Measurements from ENCODE around the gene RASL11A.
A peak's percentile ranks its signal among the peaks of the same experiment; 100 is the strongest.
"Not testable (repeated sequence)": the region's sequence is repeated elsewhere in the genome, so short reads cannot be mapped to it uniquely, and the experiment has no call there.

The RASL11A gene, protein sequence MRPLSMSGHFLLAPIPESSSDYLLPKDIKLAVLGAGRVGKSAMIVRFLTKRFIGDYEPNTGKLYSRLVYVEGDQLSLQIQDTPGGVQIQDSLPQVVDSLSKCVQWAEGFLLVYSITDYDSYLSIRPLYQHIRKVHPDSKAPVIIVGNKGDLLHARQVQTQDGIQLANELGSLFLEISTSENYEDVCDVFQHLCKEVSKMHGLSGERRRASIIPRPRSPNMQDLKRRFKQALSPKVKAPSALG

DNA sequence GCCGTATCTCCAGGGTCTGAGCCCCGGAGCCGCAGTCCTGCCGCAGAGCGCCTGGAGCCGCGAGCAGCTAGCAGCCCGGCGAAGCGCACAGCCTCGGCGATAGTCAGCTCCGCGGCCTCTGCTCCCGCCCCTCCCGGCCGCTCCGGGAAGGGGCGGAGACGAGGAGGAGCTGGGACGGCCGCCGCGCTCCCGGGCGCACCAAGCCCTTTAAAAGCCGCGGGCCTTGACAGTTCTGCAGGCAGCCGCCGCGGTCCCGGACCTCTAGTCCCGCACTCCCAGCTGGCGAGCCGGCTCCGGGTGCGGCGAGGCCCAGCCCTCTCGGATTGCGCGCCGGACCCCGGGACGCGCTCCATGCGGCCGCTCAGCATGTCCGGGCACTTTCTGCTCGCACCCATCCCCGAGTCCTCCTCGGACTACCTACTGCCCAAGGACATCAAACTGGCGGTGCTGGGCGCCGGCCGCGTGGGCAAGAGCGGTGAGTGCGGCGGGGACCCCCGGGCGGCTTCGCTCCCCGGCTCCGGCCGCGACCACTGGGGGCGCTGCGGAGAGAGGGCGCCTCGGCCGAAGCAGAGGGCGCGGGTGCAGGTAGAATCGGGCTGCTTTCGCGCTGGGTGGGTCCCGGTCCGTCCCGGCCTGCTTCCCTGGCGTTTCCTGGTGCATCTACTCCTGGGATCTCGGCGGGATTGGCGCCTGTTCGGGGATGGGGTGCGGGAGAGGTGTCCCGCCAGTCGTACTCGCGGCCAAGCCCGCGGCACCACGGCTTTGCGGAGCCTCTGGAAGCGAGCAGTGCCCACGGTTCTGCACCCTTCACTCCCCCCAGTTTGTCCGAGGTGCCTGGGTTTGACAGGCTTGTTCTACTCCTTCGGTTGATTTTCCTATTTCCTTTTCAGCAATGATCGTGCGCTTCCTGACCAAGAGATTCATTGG, at the start of gene RASL11A:
TSS of gene RASL11A (plus strand) at position 237 of the 927 bp plus-strand sequence. CDS start at position 352, 115 bp downstream.
- no peaks in the 10 kb centered on the region for H3K36me3 ChIP-seq (ENCODE audit: control insufficient read depth, insufficient read depth, low read length)
- peaks cover 8% of the 10 kb centered on the region for H3K27me3 ChIP-seq (ENCODE audit: control insufficient read depth, insufficient read depth, low read length)
- no peaks in the 10 kb centered on the region for H3K9me3 ChIP-seq (ENCODE audit: control insufficient read depth, low read length)
- H3K9ac ChIP-seq (ENCODE audit: low read length): peak within 1 kb of the TSS; percentile 76
- peak within 1 kb of the TSS; percentile 57 for H3K4me3 ChIP-seq (ENCODE audit: low read length)
- peaks cover 6% of the 10 kb centered on the region for H3K4me1 ChIP-seq (ENCODE audit: control insufficient read depth, insufficient read depth, low read length)

DNA sequence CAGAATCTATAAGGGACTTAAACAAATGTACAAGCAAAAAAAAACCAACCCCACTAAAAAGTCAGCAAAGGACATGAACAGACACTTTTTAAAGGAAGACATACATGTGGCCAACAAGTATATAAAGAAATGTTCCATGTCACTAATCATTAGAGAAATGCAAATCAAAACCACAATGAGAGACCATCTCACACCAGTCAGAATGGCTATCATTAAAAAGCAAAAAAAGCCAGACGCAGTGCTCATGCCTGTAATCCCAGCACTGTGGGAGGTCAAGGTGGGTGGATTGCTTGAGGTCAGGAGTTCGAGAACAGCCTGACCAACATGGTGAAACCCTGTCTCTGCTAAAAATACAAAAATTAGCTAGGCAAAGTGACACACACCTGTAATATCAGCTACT, 48.5 kb upstream of the RASL11A start:
- H3K27me3 ChIP-seq (ENCODE audit: control insufficient read depth, insufficient read depth, low read length); H3K36me3 ChIP-seq (ENCODE audit: control insufficient read depth, insufficient read depth, low read length): not testable (repeated sequence)

DNA sequence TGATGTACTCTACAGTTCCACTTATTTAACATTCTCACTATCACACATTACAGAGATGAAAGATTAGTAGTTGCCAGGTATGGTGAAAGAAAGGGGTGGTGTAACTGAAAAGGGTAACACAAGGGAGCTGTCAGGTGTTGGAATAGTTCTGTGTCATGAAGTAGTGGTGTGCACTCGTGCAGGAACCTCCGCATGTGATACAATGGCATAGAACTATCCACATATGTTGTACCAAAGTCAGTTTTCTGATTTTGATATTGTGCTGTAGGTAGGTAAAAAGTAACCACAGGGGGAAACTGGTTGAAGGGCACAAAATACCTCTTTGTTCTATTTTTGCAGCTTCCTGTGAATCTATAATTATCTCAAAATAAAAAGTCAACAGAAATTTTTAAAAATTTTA, 43.6 kb upstream of the RASL11A start:
- Histone ChIP-seq H3K27me3 (ENCODE audit: control insufficient read depth, insufficient read depth, low read length) (no peaks in the 10 kb centered on the region), H3K9ac (ENCODE audit: low read length) (no peak overlapping the region), H3K9me3 (ENCODE audit: control insufficient read depth, low read length) (no peaks in the 10 kb centered on the region), H3K4me1 (ENCODE audit: control insufficient read depth, insufficient read depth, low read length) (no peaks in the 10 kb centered on the region), H3K36me3 (ENCODE audit: control insufficient read depth, insufficient read depth, low read length) (no peaks in the 10 kb centered on the region), H3K4me3 (ENCODE audit: low read length) (no peak overlapping the region)

More for the DNA sequence above, 48.5 kb upstream of the RASL11A start:
- H3K4me1 ChIP-seq (ENCODE audit: control insufficient read depth, insufficient read depth, low read length); H3K4me3 ChIP-seq (ENCODE audit: low read length); H3K9me3 ChIP-seq (ENCODE audit: control insufficient read depth, low read length); H3K9ac ChIP-seq (ENCODE audit: low read length): not testable (repeated sequence)

DNA sequence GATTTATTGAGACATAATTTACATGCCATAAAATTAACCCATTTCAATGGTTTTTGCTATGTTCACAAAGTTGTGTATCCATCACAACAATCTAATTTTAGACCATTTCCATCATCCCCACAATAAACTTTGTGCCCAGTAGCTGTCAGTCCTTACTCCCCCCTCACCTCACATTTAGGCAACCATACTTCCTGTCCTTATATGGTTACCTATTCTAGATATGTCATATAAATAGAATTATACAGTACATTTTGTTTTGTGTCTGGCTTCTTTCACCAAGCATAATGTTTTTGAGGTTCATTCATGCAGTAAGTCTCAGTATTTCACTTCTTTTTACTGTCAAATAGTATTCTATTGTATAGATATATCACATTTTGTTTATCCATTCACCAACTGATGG, 42.5 kb upstream of the RASL11A start:
- no peak overlapping the region for H3K4me3 ChIP-seq (ENCODE audit: low read length)
- H3K36me3 ChIP-seq (ENCODE audit: control insufficient read depth, insufficient read depth, low read length): no peaks in the 10 kb centered on the region
- no peaks in the 10 kb centered on the region for H3K27me3 ChIP-seq (ENCODE audit: control insufficient read depth, insufficient read depth, low read length)
- no peak overlapping the region for H3K9ac ChIP-seq (ENCODE audit: low read length)
- H3K9me3 ChIP-seq (ENCODE audit: control insufficient read depth, low read length): no peaks in the 10 kb centered on the region
- no peaks in the 10 kb centered on the region for H3K4me1 ChIP-seq (ENCODE audit: control insufficient read depth, insufficient read depth, low read length)

DNA sequence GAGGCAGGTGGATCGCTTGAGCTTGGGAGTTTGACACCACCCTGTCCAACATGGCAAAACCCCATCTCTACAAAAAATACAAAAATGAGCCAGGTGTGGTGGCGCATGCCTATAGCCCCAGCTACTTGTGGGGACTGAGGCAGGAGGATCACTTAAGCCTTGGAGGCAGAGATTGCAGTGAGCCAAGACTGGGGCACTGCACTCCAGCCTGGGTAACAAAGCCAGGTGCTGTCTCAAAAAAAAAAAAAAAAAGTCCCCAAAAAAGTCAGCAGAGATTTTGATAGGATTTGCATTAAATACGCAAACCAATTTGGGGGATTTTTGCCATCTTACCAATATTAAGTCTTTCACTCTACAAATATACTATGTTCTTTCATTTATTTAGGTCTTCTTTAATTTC, 41.0 kb upstream of the RASL11A start:
- no peak overlapping the region for H3K9ac ChIP-seq (ENCODE audit: low read length)
- H3K4me1 ChIP-seq (ENCODE audit: control insufficient read depth, insufficient read depth, low read length): no peaks in the 10 kb centered on the region
- no peaks in the 10 kb centered on the region for H3K27me3 ChIP-seq (ENCODE audit: control insufficient read depth, insufficient read depth, low read length)
- H3K9me3 ChIP-seq (ENCODE audit: control insufficient read depth, low read length): no peaks in the 10 kb centered on the region
- no peak overlapping the region for H3K4me3 ChIP-seq (ENCODE audit: low read length)
- no peaks in the 10 kb centered on the region for H3K36me3 ChIP-seq (ENCODE audit: control insufficient read depth, insufficient read depth, low read length)

DNA sequence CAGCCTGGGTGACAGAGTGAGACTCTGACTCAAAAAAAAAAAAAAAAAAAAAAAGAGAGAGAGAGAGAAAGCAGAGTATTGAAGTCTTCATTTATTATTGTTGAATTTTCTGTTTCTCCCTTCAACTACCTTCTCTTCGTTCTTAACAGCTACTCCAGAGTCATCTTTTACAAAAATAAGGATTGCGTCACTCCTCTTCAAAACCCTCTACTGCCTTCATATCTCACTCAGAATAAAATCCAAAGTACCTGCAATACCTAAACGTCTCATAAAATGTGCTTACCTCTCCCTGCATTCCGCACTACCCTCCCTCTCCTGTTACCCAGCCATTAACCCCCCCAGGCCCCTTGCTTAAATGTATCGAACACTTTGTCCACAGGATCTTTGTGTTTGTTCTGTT, 36.7 kb upstream of the RASL11A start:
- Histone ChIP-seq H3K4me3 (ENCODE audit: low read length) (no peak overlapping the region), H3K36me3 (ENCODE audit: control insufficient read depth, insufficient read depth, low read length) (no peaks in the 10 kb centered on the region), H3K4me1 (ENCODE audit: control insufficient read depth, insufficient read depth, low read length) (no peaks in the 10 kb centered on the region), H3K9ac (ENCODE audit: low read length) (no peak overlapping the region), H3K27me3 (ENCODE audit: control insufficient read depth, insufficient read depth, low read length) (no peaks in the 10 kb centered on the region), H3K9me3 (ENCODE audit: control insufficient read depth, low read length) (no peaks in the 10 kb centered on the region)

DNA sequence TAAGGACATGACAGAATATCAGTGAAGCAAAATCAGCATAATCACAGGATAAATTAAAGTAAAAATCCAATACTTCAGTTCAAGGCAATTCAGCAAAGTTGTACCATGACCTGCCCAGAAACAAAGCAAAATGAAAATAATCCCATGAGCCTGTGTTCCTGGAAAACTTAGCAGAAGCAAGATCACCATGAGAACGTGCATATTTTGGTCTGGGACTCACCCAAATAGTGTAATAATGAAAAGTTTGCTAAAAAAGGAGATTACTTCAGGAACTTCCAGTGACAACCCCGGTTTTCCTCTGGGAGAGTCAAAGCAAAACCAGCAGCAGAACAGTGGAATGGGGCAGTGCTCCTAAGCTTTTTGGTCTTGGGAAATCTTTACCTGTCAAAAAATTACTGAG, 34.2 kb upstream of the RASL11A start:
- Histone ChIP-seq H3K9me3 (ENCODE audit: control insufficient read depth, low read length) (no peaks in the 10 kb centered on the region), H3K27me3 (ENCODE audit: control insufficient read depth, insufficient read depth, low read length) (no peaks in the 10 kb centered on the region), H3K4me3 (ENCODE audit: low read length) (no peak overlapping the region), H3K9ac (ENCODE audit: low read length) (no peak overlapping the region), H3K36me3 (ENCODE audit: control insufficient read depth, insufficient read depth, low read length) (no peaks in the 10 kb centered on the region), H3K4me1 (ENCODE audit: control insufficient read depth, insufficient read depth, low read length) (no peaks in the 10 kb centered on the region)

DNA sequence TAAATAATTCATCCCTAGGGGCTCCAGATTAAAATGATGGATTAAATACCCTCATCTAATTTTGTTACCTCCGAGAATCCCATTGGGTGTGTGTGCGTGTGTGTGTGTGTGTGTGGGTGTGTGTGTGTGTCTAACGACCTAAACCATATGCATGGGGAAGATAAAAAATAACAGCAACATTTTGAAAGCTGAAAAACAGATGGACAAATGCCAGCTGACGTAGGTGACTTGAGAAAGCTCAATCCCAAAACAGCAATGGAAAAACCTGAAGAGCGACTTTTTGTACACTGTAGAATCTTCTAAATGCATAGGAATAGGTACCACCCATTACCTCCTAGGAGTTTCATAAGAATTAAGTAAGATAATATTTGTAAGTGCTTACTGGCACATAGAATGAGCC, 27.9 kb upstream of the RASL11A start:
- H3K4me3 ChIP-seq (ENCODE audit: low read length): no peak overlapping the region
- no peak overlapping the region for H3K9ac ChIP-seq (ENCODE audit: low read length)
- H3K9me3 ChIP-seq (ENCODE audit: control insufficient read depth, low read length): no peaks in the 10 kb centered on the region
- H3K4me1 ChIP-seq (ENCODE audit: control insufficient read depth, insufficient read depth, low read length): no peaks in the 10 kb centered on the region
- H3K27me3 ChIP-seq (ENCODE audit: control insufficient read depth, insufficient read depth, low read length): no peaks in the 10 kb centered on the region
- no peaks in the 10 kb centered on the region for H3K36me3 ChIP-seq (ENCODE audit: control insufficient read depth, insufficient read depth, low read length)

DNA sequence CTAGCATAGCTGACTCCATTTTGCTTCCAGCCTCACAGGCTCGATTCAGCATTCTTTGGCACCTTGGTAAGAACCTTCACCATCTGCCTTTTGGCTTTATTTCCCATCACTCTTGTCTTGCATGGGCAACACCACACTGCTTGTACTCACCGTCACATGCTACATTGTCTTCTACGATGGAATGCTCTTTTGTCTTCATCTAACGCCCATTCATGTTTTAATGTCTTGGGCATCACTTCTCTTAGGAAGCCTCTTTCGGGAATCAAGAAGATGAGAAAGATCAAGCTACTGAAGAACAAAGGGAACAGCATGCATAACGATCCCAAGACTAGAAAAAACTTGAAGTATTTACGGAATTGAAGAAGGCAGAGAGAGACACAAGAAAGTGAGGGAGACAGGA, 25.0 kb upstream of the RASL11A start:
- H3K9me3 ChIP-seq (ENCODE audit: control insufficient read depth, low read length): no peaks in the 10 kb centered on the region
- no peaks in the 10 kb centered on the region for H3K36me3 ChIP-seq (ENCODE audit: control insufficient read depth, insufficient read depth, low read length)
- H3K9ac ChIP-seq (ENCODE audit: low read length): no peak overlapping the region
- H3K27me3 ChIP-seq (ENCODE audit: control insufficient read depth, insufficient read depth, low read length): no peaks in the 10 kb centered on the region
- H3K4me3 ChIP-seq (ENCODE audit: low read length): no peak overlapping the region
- no peaks in the 10 kb centered on the region for H3K4me1 ChIP-seq (ENCODE audit: control insufficient read depth, insufficient read depth, low read length)

DNA sequence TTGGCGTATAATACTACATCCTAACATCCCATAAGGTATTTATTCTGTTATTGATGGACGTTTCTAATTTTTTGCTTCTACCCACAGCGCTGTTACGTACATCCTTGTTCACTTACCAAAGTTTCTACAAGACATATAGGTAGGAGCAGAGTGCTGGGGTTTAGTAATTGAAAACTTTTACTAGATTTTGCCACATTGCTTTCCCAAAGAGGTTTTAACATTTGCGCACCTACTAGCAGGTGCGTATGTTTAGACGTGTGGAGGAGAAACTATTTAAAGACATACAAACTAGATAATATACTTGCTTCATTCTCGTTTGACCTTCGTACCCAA, 19.8 kb upstream of the RASL11A start:
- Histone ChIP-seq H3K4me1 (ENCODE audit: control insufficient read depth, insufficient read depth, low read length) (peaks cover 5% of the 10 kb centered on the region), H3K4me3 (ENCODE audit: low read length) (peak overlapping the region; percentile 86), H3K36me3 (ENCODE audit: control insufficient read depth, insufficient read depth, low read length) (no peaks in the 10 kb centered on the region), H3K27me3 (ENCODE audit: control insufficient read depth, insufficient read depth, low read length) (no peaks in the 10 kb centered on the region), H3K9ac (ENCODE audit: low read length) (peak overlapping the region; percentile 93), H3K9me3 (ENCODE audit: control insufficient read depth, low read length) (no peaks in the 10 kb centered on the region)

DNA sequence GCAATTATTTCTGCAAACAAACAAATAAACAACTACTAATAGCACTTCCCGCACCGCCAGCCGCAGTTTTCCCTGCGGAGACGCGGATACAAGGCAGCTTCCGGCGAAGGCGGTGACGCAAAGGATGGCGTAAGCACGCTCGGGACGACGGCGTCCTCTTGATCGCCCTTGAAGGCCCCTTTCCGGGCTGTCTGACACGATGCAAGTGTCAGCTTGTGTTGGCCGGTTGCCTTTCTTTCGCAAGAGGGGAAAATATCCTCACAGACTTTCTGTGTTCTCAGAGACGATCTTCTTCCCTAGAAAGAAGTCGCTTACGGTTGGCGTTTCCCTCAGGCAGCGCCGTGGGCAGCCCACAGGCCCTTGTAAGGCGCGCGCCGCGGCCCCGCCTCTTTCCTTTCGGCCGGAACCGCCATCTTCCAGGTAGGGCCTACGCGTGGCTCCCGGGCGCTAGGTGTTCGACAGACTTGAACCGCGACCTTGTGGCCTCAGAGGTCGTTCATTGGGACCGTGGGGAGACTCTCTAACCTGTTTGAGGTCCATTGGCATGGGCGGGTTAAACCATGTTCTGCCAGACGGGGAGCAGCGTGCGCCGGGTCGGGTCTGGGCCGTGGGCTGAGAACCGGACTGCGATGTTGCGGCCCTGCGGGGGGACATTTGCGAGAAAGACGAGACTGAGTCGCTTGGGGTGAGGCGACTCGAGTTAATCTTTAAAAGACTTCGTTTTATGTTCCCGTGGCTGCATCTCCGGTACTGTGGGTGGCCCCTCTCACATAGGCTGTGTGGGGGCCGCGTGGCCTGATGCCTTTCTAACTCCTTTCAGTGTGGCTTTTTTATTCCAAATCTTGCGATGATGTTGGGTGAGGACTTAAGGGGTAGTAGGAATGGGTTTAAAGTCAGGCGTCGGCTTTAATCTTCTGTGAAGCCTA, 19.2 kb upstream of the RASL11A start, which contains the start of gene RPL21:
TSS of gene RPL21 (plus strand) at position 393 of the 926 bp plus-strand sequence. CDS start 2,219 bp downstream, outside the sequence.
- Histone ChIP-seq H3K9ac (ENCODE audit: low read length) (peak within 1 kb of the TSS; percentile 93), H3K4me1 (ENCODE audit: control insufficient read depth, insufficient read depth, low read length) (peaks cover 5% of the 10 kb centered on the region), H3K9me3 (ENCODE audit: control insufficient read depth, low read length) (no peaks in the 10 kb centered on the region), H3K36me3 (ENCODE audit: control insufficient read depth, insufficient read depth, low read length) (no peaks in the 10 kb centered on the region), H3K4me3 (ENCODE audit: low read length) (peak within 1 kb of the TSS; percentile 86), H3K27me3 (ENCODE audit: control insufficient read depth, insufficient read depth, low read length) (no peaks in the 10 kb centered on the region)

Data from mucosa of stomach (tissue), 1 donor.